ENCODE results near the gene SLC7A4.
"Not testable (repeated sequence)": the region's sequence is repeated elsewhere in the genome, so short reads cannot be mapped to it uniquely, and the experiment has no call there.

SLC7A4 gene

GRCh38 chr22:21022955-21023614, 9.3 kb downstream of the SLC7A4 start:
- DNase-seq (ENCODE audit: low spot score) (no peak), FAIRE-seq (no peak)

GRCh38 chr22:21022507-21022906, 9.9 kb downstream of the SLC7A4 start:
- FAIRE-seq: no peak
- DNase-seq (ENCODE audit: low spot score): no peak

- no peak for DNase-seq (ENCODE audit: low spot score)
These were observed 11.4 kb downstream of the SLC7A4 start for GRCh38 chr22:21020802-21021429.

GRCh38 chr22:21018314-21018713, 14.0 kb downstream of the SLC7A4 start:
- DNase-seq (ENCODE audit: low spot score): no peak
- no peak for FAIRE-seq

More at GRCh38 chr22:21020802-21021429, 11.4 kb downstream of the SLC7A4 start:
- no peak for FAIRE-seq

GRCh38 chr22:21016644-21017420, 15.5 kb downstream of the SLC7A4 start:
- no peak for FAIRE-seq
- DNase-seq (ENCODE audit: low spot score): no peak

GRCh38 chr22:21015466-21016006, 16.8 kb downstream of the SLC7A4 start:
- FAIRE-seq: no peak
- DNase-seq (ENCODE audit: low spot score): no peak

GRCh38 chr22:21014726-21015465, 17.5 kb downstream of the SLC7A4 start, which contains the start of gene P2RX6:
Gene P2RX6 (plus strand): TSS chr22:21015165. CDS start chr22:21015175, 10 bp downstream.
- DNase-seq (ENCODE audit: low spot score): peak; percentile 36
- FAIRE-seq: no peak

- no peak for FAIRE-seq
- peak; percentile 73 for DNase-seq (ENCODE audit: low spot score)
These were observed 18.1 kb downstream of the SLC7A4 start for GRCh38 chr22:21014202-21014725.

- DNase-seq (ENCODE audit: low spot score) (no peak), FAIRE-seq (no peak)
These were observed 18.6 kb downstream of the SLC7A4 start for GRCh38 chr22:21013657-21014201.

GRCh38 chr22:21012446-21013407, 19.6 kb downstream of the SLC7A4 start:
- no peak for FAIRE-seq
- DNase-seq (ENCODE audit: low spot score): no peak

- no peak for DNase-seq (ENCODE audit: low spot score)
- FAIRE-seq: no peak
These were observed 21.8 kb downstream of the SLC7A4 start for GRCh38 chr22:21010426-21011113.

- FAIRE-seq (no peak), DNase-seq (ENCODE audit: low spot score) (no peak)
These were observed 22.5 kb downstream of the SLC7A4 start for GRCh38 chr22:21009638-21010425.

GRCh38 chr22:21009208-21009607, 23.2 kb downstream of the SLC7A4 start:
- DNase-seq (ENCODE audit: low spot score); FAIRE-seq: not testable (repeated sequence)

- DNase-seq (ENCODE audit: low spot score) (no peak), FAIRE-seq (no peak)
These were observed 28.6 kb downstream of the SLC7A4 start for GRCh38 chr22:21003782-21004181.

- FAIRE-seq (peak; percentile 58), DNase-seq (ENCODE audit: low spot score) (peak; percentile 89)
These were observed 30.6 kb downstream of the SLC7A4 start, which contains the start of gene THAP7 for GRCh38 chr22:21001601-21002325. Gene THAP7 (minus strand): TSS chr22:21002118. CDS start chr22:21001911, 207 bp downstream.

GRCh38 chr22:21000987-21001600, 31.3 kb downstream of the SLC7A4 start:
- no peak for DNase-seq (ENCODE audit: low spot score)
- no peak for FAIRE-seq

Measured in RCC 7860 (cell line).